K562 treated with DMSO at 1 percent for 48 hours (cell line): Measurements from ENCODE around the gene LGALS7. TPM values are rescaled to one million over a fixed set of nuclear protein-coding genes. Genes with fewer than 3 reads are reported as not detected.

Experiments
- total RNA-seq: library from RNA; unstranded; fragments of 300-600 nt; gene quantifications from 2 replicates; pipeline ENCODE4 v1.2.3, GENCODE V29; 2022; ENCODE audit warnings: low replicate concordance; ENCODE audit errors: extremely low read depth

LGALS7 gene
- total RNA-seq, result not detected in 2 replicates

DNA sequence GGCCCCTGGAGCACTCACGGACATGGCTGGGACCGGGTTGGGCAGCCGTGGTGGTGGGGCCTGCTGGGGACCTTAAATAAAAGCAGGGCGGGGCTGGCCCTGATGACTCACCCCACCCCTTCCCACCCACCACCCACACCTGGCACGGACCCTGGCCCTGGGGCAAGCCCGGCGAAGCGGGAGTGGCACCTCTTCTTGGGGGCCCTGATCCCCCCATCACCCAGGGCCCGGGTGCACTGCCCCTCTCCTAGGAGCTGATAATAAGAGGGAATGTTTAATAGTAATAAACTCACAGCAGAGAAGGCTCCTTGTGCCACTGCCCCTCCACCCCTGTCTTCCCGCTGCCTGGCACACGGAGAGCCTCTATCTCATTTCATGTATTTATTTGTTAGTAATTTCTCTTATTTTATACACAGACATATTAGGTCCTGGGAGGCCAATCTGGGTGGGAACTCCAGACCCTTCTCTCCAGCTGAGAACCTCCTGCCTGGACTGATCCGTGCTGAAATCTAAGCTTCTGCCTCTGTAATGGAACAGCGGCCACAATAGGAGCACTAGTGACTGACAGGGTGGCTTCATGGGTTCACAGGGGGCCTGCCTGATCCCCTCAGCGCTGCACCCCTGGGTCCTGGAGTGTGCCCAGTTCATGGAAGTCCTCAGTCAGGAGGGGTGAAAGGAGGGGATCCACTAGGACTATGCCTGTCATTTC lies at the start of gene LGALS7:
TSS of gene LGALS7 (minus strand) at position 49 of the 709 bp plus-strand sequence. CDS start at position 24, 25 bp downstream.

DNA sequence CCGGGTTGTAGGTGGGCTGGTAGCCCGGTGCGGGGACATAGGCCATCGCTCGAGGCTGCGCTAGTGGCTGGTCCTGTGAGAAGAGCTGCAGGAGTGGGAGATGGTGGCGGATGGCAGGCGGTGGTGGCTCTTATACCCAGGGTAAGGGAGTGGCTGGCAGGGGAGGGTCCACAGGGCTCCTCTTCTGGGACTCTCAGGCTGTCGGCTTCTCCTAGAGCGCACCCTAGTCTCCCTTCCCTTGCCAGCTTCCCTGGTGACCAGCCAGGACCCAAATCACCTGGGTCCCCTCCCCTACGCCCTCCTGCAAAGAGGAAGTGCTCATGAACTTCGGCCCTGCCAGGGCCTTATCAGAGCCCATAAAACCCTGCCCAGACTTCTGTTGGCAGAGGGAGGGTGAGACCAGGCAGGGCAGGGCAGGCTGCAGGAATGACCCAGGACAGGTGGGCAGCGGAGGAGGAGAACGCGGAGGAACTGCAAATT lies 39.6 kb upstream of the LGALS7 start, which contains the start of gene LGALS4:
TSS of gene LGALS4 (minus strand) at position 105 of the 480 bp plus-strand sequence. CDS start at position 46, 59 bp downstream.

DNA sequence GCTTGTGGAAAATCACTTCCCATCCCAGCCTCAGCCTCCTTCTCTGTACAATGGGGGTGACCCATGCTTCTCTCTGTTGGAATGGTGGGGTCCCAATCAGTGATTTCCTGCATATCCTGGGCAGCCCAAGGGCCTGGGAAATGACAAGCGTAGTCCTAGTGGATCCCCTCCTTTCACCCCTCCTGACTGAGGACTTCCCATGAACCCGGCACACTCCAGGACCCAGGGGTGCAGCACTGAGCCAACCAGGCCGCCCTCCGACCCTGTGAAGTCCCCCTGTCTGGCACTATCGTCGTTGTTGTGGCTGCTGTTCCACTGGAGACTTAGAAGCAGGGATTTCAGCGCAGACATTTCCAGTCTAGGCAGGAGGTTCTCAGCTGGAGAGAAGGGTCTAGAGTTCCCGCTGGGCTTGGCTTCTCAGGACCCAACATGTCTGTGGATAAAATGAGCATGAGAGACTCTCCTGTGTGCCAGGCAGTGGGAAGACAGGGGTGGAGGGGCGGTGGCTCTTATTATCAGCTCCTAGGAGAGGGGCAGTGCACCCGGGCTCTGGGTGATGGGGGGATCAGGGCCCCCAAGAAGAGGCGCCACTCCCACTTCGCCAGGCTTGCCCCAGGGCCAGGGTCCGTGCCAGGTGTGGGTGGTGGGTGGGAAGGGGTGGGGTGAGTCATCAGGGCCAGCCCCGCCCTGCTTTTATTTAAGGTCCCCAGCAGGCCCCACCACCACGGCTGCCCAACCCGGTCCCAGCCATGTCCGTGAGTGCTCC lies 15.3 kb upstream of the LGALS7 start, which contains the start of gene LGALS7B:
TSS of gene LGALS7B (plus strand) at position 723 of the 766 bp plus-strand sequence. CDS start at position 750, 27 bp downstream.

DNA sequence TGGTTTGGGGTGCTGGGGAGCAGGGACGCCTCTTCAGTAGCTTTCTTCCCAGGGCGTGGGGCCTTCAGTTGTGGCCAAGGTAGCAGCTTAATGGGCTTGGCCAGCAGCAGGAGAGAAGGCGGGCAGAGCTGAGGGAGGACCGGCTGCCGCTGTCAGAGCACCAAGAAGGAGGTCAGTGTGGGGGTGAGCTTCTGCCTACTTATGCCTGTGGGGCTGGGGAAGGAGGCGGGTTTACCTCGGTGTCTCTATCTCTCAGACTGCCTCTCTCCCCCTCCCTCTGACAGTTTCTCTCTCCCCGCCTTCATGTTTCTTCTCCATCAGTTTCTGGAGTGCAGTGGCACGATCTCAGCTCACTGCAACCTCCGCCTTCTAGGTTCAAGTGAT lies 29.0 kb downstream of the LGALS7 start, which contains the start of gene CAPN12:
TSS of gene CAPN12 (minus strand) at position 177 of the 384 bp plus-strand sequence. CDS start 309 bp downstream, outside the sequence.

Other genes starting within 250 kb of the LGALS7 start
- gene MAP4K1, start 155.6 kb downstream of the LGALS7 start, total RNA-seq, result not detected in 2 replicates
- 965 TPM in 1 of 2 replicates, not detected in the other for gene EIF3K, start 154.3 kb downstream of the LGALS7 start, total RNA-seq
- 239 TPM in 1 of 2 replicates, not detected in the other for gene ACTN4, start 125.9 kb downstream of the LGALS7 start, total RNA-seq
- not detected in 2 replicates for gene CAPN12, start 29.0 kb downstream of the LGALS7 start, total RNA-seq
- gene LGALS7B, start 15.7 kb upstream of the LGALS7 start, total RNA-seq, result not detected in 2 replicates
- gene LGALS4, start 39.4 kb upstream of the LGALS7 start, total RNA-seq, result not detected in 2 replicates
- gene ECH1, start 58.3 kb upstream of the LGALS7 start, total RNA-seq, result not detected in 2 replicates
- not detected in 2 replicates for gene HNRNPL, start 76.5 kb upstream of the LGALS7 start, total RNA-seq
- gene RINL, start 104.8 kb upstream of the LGALS7 start, total RNA-seq, result not detected in 2 replicates
- not detected in 2 replicates for gene SIRT2, start 126.1 kb upstream of the LGALS7 start, total RNA-seq
- gene NFKBIB, start 126.5 kb upstream of the LGALS7 start, total RNA-seq, result not detected in 2 replicates
- not detected in 2 replicates for gene CCER2, start 138.7 kb upstream of the LGALS7 start, total RNA-seq
- gene SARS2, start 157.2 kb upstream of the LGALS7 start, total RNA-seq, result not detected in 2 replicates
- gene MRPS12, start 157.4 kb upstream of the LGALS7 start, total RNA-seq, result not detected in 2 replicates
- not detected in 2 replicates for gene FBXO17, start 202.2 kb upstream of the LGALS7 start, total RNA-seq